GM12873 (cell line): ENCODE results near the gene DPYD.

ENCODE experiments used
- CTCF ChIP-seq: IDR thresholded peaks from 2 replicates; pipeline ENCODE4 v1.5.1; 2012; ENCODE audit warnings: low read depth, mild to moderate bottlenecking, moderate library complexity, low read length, control low read depth; ENCODE audit not compliant: insufficient read depth; ENCODE audit errors: missing control alignments

DPYD gene

GRCh38 chr1:97805093-97805492, 115.7 kb downstream of the DPYD start:
- no peak for TF ChIP-seq CTCF

- no peak for TF ChIP-seq CTCF
Measured at GRCh38 chr1:97803026-97803425, 117.8 kb downstream of the DPYD start.

GRCh38 chr1:97802011-97802410, 118.8 kb downstream of the DPYD start:
- no peak for TF ChIP-seq CTCF

GRCh38 chr1:97797403-97798183, 123.2 kb downstream of the DPYD start:
- TF ChIP-seq CTCF = no peak

- no peak for TF ChIP-seq CTCF
Measured at GRCh38 chr1:97796711-97797110, 124.1 kb downstream of the DPYD start.

GRCh38 chr1:97792655-97793054, 128.2 kb downstream of the DPYD start:
- TF ChIP-seq CTCF = no peak

GRCh38 chr1:97791251-97791650, 129.6 kb downstream of the DPYD start:
- TF ChIP-seq CTCF = no peak
